ENCODE data around the gene RAB36.

GRCh38 chr22:23158516-23159290 is 13.4 kb downstream of the RAB36 start:
- no peak for TF ChIP-seq CTCF (IDR thresholded peaks at IDR 0.05; ENCODE audit: low read depth, low read length, poor library complexity, severe bottlenecking)
- TF ChIP-seq EZH2phosphoT487 (IDR thresholded peaks at IDR 0.05; ENCODE audit: borderline replicate concordance, low read length): no peak
